Neural cell (in vitro differentiated cells): ENCODE data around the gene ARPC1B. TPM values are rescaled to one million over a fixed set of nuclear protein-coding genes. Genes with fewer than 3 reads are reported as not detected.

Source experiments
- H2AFZ ChIP-seq: fragments of 200-600, 300-800 bp; sonication (generic), shearing (Covaris generic); 2 replicates; pipeline ENCODE4 v1.6.0; 2014; ENCODE audit warnings: low read depth, mild to moderate bottlenecking, antibody characterized with exemption, low read length, moderate library complexity
- H3F3A ChIP-seq: fragments of 200-600 bp; shearing (Covaris generic); 2 replicates; pipeline ENCODE4 v1.6.1; 2016; ENCODE audit warnings: mild to moderate bottlenecking, moderate library complexity, mixed read lengths, antibody characterized with exemption, low read length; ENCODE audit not compliant: insufficient read depth, poor library complexity, severe bottlenecking
- H3K27ac ChIP-seq: fragments of 200-600, 300-800 bp; sonication (generic), shearing (Covaris generic); 2 replicates; pipeline ENCODE4 v1.5.1; 2014; ENCODE audit warnings: mild to moderate bottlenecking, low read length, moderate library complexity
- H3K27me3 ChIP-seq: fragments of 300-800, 200-600 bp; sonication (generic), shearing (Covaris generic); 2 replicates; pipeline ENCODE4 v1.6.0; 2014; ENCODE audit warnings: mild to moderate bottlenecking, low read depth, low read length, moderate library complexity; ENCODE audit not compliant: insufficient read depth
- H3K36me3 ChIP-seq: fragments of 300-800, 200-600 bp; sonication (generic), shearing (Covaris generic); 2 replicates; pipeline ENCODE4 v1.5.1; 2014; ENCODE audit warnings: mild to moderate bottlenecking, antibody characterized with exemption, low read length, moderate library complexity; ENCODE audit not compliant: insufficient read depth
- H3K4me2 ChIP-seq: fragments of 300-800, 200-600 bp; sonication (generic), shearing (Covaris generic); 2 replicates; pipeline ENCODE4 v1.6.0; 2014; ENCODE audit warnings: mild to moderate bottlenecking, low read length
- H3K4me3 ChIP-seq: fragments of 300-800, 200-600 bp; sonication (generic), shearing (Covaris generic); 2 replicates; pipeline ENCODE4 v1.5.1; 2014; ENCODE audit warnings: mild to moderate bottlenecking, low read length, moderate library complexity
- H3K79me2 ChIP-seq: fragments of 200-600 bp; shearing (Covaris generic); replicated peaks from 2 replicates; pipeline ENCODE4 v1.6.0; 2014; ENCODE audit warnings: mild to moderate bottlenecking, low read length, moderate library complexity; ENCODE audit not compliant: insufficient read depth
- H3K9ac ChIP-seq: fragments of 300-800, 200-600 bp; sonication (generic), shearing (Covaris generic); 2 replicates; pipeline ENCODE4 v1.6.1; 2016; ENCODE audit warnings: mild to moderate bottlenecking, low read length, mixed read lengths
- H3K9me2 ChIP-seq: fragments of 200-600 bp; shearing (Covaris generic); 2 replicates; pipeline ENCODE4 v1.6.1; 2016; ENCODE audit warnings: mild to moderate bottlenecking, low read length, mixed read lengths; ENCODE audit not compliant: insufficient read depth
- H3K9me3 ChIP-seq: fragments of 200-600, 300-800 bp; sonication (generic), shearing (Covaris generic); 2 replicates; pipeline ENCODE4 v1.6.1; 2016; ENCODE audit warnings: mild to moderate bottlenecking, mixed run types, low read length, moderate library complexity, mixed read lengths
- H4K20me1 ChIP-seq: fragments of 200-600 bp; shearing (Covaris generic); 2 replicates; pipeline ENCODE4 v1.6.1; 2016; ENCODE audit warnings: mild to moderate bottlenecking, mixed run types; ENCODE audit not compliant: insufficient read depth
- CTCF ChIP-seq: fragments of 450-650 bp; IDR thresholded peaks from 2 replicates; pipeline ENCODE4 v1.5.1; 2014; ENCODE audit warnings: antibody characterized with exemption, mild to moderate bottlenecking, moderate library complexity; ENCODE audit not compliant: poor library complexity, severe bottlenecking
- EP300 ChIP-seq: fragments of 450-650 bp; conservative IDR thresholded peaks from 2 replicates; pipeline ENCODE4 v1.6.1; 2014; ENCODE audit warnings: antibody characterized with exemption, mild to moderate bottlenecking, moderate library complexity; ENCODE audit not compliant: poor library complexity, severe bottlenecking
- EZH2 ChIP-seq: fragments of 200-600, 300-800 bp; shearing (Covaris generic), sonication (generic); IDR thresholded peaks from 2 replicates; pipeline ENCODE4 v1.6.1; 2014; ENCODE audit warnings: antibody characterized with exemption, low read length, borderline replicate concordance, mild to moderate bottlenecking; ENCODE audit not compliant: insufficient read depth, poor library complexity, severe bottlenecking
- MXI1 ChIP-seq: fragments of 450-650 bp; conservative IDR thresholded peaks from 2 replicates; pipeline ENCODE4 v1.6.1; 2014; ENCODE audit warnings: antibody characterized with exemption, mild to moderate bottlenecking; ENCODE audit not compliant: poor library complexity, severe bottlenecking
- POLR2AphosphoS5 ChIP-seq: IDR thresholded peaks from 2 replicates; pipeline ENCODE4 v1.6.1; 2012
- RAD21 ChIP-seq: fragments of 450-650 bp; conservative IDR thresholded peaks from 2 replicates; pipeline ENCODE4 v1.6.1; 2014; ENCODE audit warnings: antibody characterized with exemption, mild to moderate bottlenecking, moderate library complexity
- REST ChIP-seq: IDR thresholded peaks from 2 replicates; pipeline ENCODE4 v1.6.1; 2012; ENCODE audit warnings: borderline replicate concordance
- SMC3 ChIP-seq: fragments of 450-650 bp; conservative IDR thresholded peaks from 2 replicates; pipeline ENCODE4 v1.6.1; 2014; ENCODE audit warnings: antibody characterized with exemption, mild to moderate bottlenecking, moderate library complexity; ENCODE audit not compliant: poor library complexity
- TAF1 ChIP-seq: IDR thresholded peaks from 2 replicates; pipeline ENCODE4 v1.6.1; 2012; ENCODE audit warnings: low read depth
- polyA plus RNA-seq: library from polyadenylated mRNA; depleted of rRNA; stranded (reverse); fragments of >200 nt; gene quantifications from 2 replicates; pipeline ENCODE4 v1.2.3, GENCODE V29; 2014

The ARPC1B gene
- polyA plus RNA-seq, 1 donor from 2014 or later = 1.7 TPM

- Histone ChIP-seq H3K9ac (no peak overlapping the region), H3K79me2 (no peaks in the 10 kb centered on the region), H3K27ac (no peak overlapping the region), H3K4me2 (no peak overlapping the region), H2AFZ (no peak overlapping the region), H3F3A (no peaks in the 10 kb centered on the region), H3K27me3 (no peaks in the 10 kb centered on the region), H4K20me1 (no peaks in the 10 kb centered on the region), H3K36me3 (peaks cover 3% of the 10 kb centered on the region), H3K9me2 (no peaks in the 10 kb centered on the region), H3K4me3 (no peak overlapping the region), H3K9me3 (no peaks in the 10 kb centered on the region)
- TF ChIP-seq EP300 = no peak
- TF ChIP-seq RAD21 = no peak
- TF ChIP-seq POLR2AphosphoS5 = no peak
- TF ChIP-seq MXI1 = no peak
- TF ChIP-seq EZH2 = no peak
- no peak for TF ChIP-seq SMC3
- TF ChIP-seq REST = no peak
- TF ChIP-seq CTCF = no peak
- no peak for TF ChIP-seq TAF1
These were observed 22.3 kb upstream of the ARPC1B start for GRCh38 chr7:99352247-99352646.

DNA sequence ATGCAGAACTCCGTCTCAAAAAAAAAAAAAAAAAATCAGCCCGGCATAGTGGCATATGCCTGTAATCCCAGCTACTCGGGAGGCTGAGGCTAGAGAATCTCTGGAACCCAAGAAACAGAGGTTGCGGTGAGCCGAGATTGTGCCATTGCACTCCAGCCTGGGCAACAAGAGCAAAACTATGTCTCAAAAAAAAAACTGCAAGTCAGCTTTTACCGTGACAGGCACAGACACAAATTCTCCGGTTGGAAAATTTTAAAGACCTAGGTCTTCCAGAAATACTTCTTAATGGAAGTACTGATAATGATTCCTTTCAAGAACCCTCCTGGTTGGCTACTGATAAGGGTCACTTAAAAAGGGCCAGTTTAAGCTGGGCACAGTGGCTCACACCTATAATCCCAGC, 19.4 kb upstream of the ARPC1B start:
- no peak overlapping the region for H3K4me3 ChIP-seq
- H3F3A ChIP-seq = no peaks in the 10 kb centered on the region
- H3K9me2 ChIP-seq = no peaks in the 10 kb centered on the region
- H3K9me3 ChIP-seq = no peaks in the 10 kb centered on the region
- TF ChIP-seq MXI1 = no peak
- TF ChIP-seq EP300 = no peak
- no peak for TF ChIP-seq SMC3
- TF ChIP-seq CTCF = no peak
- no peak for TF ChIP-seq POLR2AphosphoS5
- TF ChIP-seq TAF1 = no peak
- TF ChIP-seq RAD21 = no peak
- no peak for TF ChIP-seq REST
- H4K20me1 ChIP-seq = no peaks in the 10 kb centered on the region
- H3K27me3 ChIP-seq = no peaks in the 10 kb centered on the region
- no peak overlapping the region for H3K27ac ChIP-seq
- H3K79me2 ChIP-seq = no peaks in the 10 kb centered on the region
- H3K9ac ChIP-seq = no peak overlapping the region
- H3K36me3 ChIP-seq = peaks cover 3% of the 10 kb centered on the region
- H2AFZ ChIP-seq = no peak overlapping the region
- no peak overlapping the region for H3K4me2 ChIP-seq
